Left ventricle myocardium inferior (tissue), 1 donor: ENCODE measurements around the gene SEMA6B. TPM values are rescaled to one million over a fixed set of nuclear protein-coding genes. Genes with fewer than 3 reads are reported as not detected.

Source experiments
- DNase-seq: peaks from one replicate; pipeline ENCODE4 v3.0.0-alpha.2; 2020
- H3K27ac ChIP-seq: fragments of 200-600 bp; replicated peaks from 2 replicates; pipeline ENCODE4 v1.8.0; 2021
- H3K27me3 ChIP-seq: fragments of 200-600 bp; 2 replicates; pipeline ENCODE4 v1.8.0; 2021; ENCODE audit warnings: low read depth
- H3K36me3 ChIP-seq: fragments of 200-600 bp; 2 replicates; pipeline ENCODE4 v1.8.0; 2021
- H3K4me1 ChIP-seq: fragments of 200-600 bp; 2 replicates; pipeline ENCODE4 v1.8.0; 2021
- H3K4me3 ChIP-seq: fragments of 200-600 bp; 2 replicates; pipeline ENCODE4 v1.8.0; 2021; ENCODE audit warnings: mild to moderate bottlenecking, moderate library complexity
- H3K9me3 ChIP-seq: fragments of 200-600 bp; replicated peaks from 2 replicates; pipeline ENCODE4 v1.8.0; 2021
- CTCF ChIP-seq: fragments of 200-600 bp; IDR thresholded peaks from 2 replicates; pipeline ENCODE4 v1.8.0; 2021; ENCODE audit warnings: antibody characterized with exemption, mild to moderate bottlenecking, borderline replicate concordance
- intact Hi-C: fragments of 100-400 bp; cut with micrococcal nuclease; formaldehyde crosslinking; loops from one replicate; pipeline ENCODE4 v1.11.0; 2022
- total RNA-seq: library from RNA; stranded (reverse); fragmentation: NEBNext Ultra II Directional; extraction: Animal tissue kit (Norgen Biotek cat#: 25700); gene quantifications from one replicate; pipeline ENCODE4 v1.2.1, GENCODE V29; 2021
- donor health status: DM: no; HTN: yes; CAD: no; lungs with severe emphysema.

Gene SEMA6B
- total RNA-seq, 1 donor from 2014 or later, result 7.2 TPM

- DNase-seq, result no peak
- Histone ChIP-seq H3K4me1 (peaks cover 25% of the 10 kb centered on the region), H3K9me3 (no peaks in the 10 kb centered on the region), H3K36me3 (no peaks in the 10 kb centered on the region), H3K27me3 (peaks cover 14% of the 10 kb centered on the region), H3K27ac (no peak overlapping the region), H3K4me3 (no peak overlapping the region)
- no peak for TF ChIP-seq CTCF
- intact Hi-C loops, result no loop called here
Observed at GRCh38 chr19:4522291-4523002, 37.0 kb downstream of the SEMA6B start.

GRCh38 chr19:4521888-4522242 lies 37.6 kb downstream of the SEMA6B start:
- no peak for DNase-seq
- H3K4me1 ChIP-seq, result peaks cover 27% of the 10 kb centered on the region
- H3K27ac ChIP-seq, result no peak overlapping the region
- intact Hi-C loops, result no loop called here
- no peaks in the 10 kb centered on the region for H3K9me3 ChIP-seq
- TF ChIP-seq CTCF, result no peak
- H3K36me3 ChIP-seq, result no peaks in the 10 kb centered on the region
- peaks cover 20% of the 10 kb centered on the region for H3K27me3 ChIP-seq
- no peak overlapping the region for H3K4me3 ChIP-seq

- DNase-seq, result no peak
- peaks cover 2% of the 10 kb centered on the region for H3K36me3 ChIP-seq
- H3K9me3 ChIP-seq, result no peaks in the 10 kb centered on the region
- peaks cover 30% of the 10 kb centered on the region for H3K4me1 ChIP-seq
- intact Hi-C loops, result no loop called here
- TF ChIP-seq CTCF, result no peak
- H3K4me3 ChIP-seq, result no peak overlapping the region
- H3K27me3 ChIP-seq, result peaks cover 26% of the 10 kb centered on the region
- peak overlapping the region; percentile 96 for H3K27ac ChIP-seq
Observed at GRCh38 chr19:4521170-4521887, 38.2 kb downstream of the SEMA6B start.

- TF ChIP-seq CTCF, result no peak
Observed at GRCh38 chr19:4519521-4520277, 39.8 kb downstream of the SEMA6B start.

GRCh38 chr19:4519172-4519496 lies 40.4 kb downstream of the SEMA6B start:
- Histone ChIP-seq H3K27me3 (peaks cover 28% of the 10 kb centered on the region), H3K27ac (peak overlapping the region; percentile 96), H3K4me3 (peak overlapping the region; percentile 74), H3K36me3 (peaks cover 13% of the 10 kb centered on the region), H3K9me3 (no peaks in the 10 kb centered on the region), H3K4me1 (peaks cover 51% of the 10 kb centered on the region)
- TF ChIP-seq CTCF, result no peak
- intact Hi-C loops, result no loop called here
- no peak for DNase-seq

More at GRCh38 chr19:4519521-4520277, 39.8 kb downstream of the SEMA6B start:
- peak; percentile 66 for DNase-seq
- intact Hi-C loops, result no loop called here
- Histone ChIP-seq H3K9me3 (no peaks in the 10 kb centered on the region), H3K27me3 (peaks cover 28% of the 10 kb centered on the region), H3K27ac (peak overlapping the region; percentile 96), H3K4me1 (peaks cover 45% of the 10 kb centered on the region), H3K4me3 (peak overlapping the region; percentile 74), H3K36me3 (peaks cover 11% of the 10 kb centered on the region)
